HEK293T (cell line): ENCODE measurements around the gene TSACC.
A peak's percentile ranks its signal among the peaks of the same experiment; 100 is the strongest.

ENCODE experiments used
- CTCF ChIA-PET: fragments of 350-600 bp; formaldehyde crosslinking; extraction: SDS; loops from one replicate; lab custom pipeline; 2021; ENCODE audit warnings: antibody characterized with exemption, inconsistent platforms; lab: Yijun Ruan, JAX
- POLR2A ChIA-PET: fragments of 350-600 bp; formaldehyde crosslinking; extraction: SDS; loops from one replicate; lab custom pipeline; 2020; ENCODE audit warnings: antibody characterized with exemption, inconsistent platforms; lab: Yijun Ruan, JAX
- DNase-seq: peaks from one replicate; pipeline ENCODE4 v3.0.0; 2012; ENCODE audit warnings: mixed read lengths; ENCODE audit errors: extremely low spot score
- ARNT ChIP-seq: fragments of 450-650 bp; IDR thresholded peaks from 2 replicates; pipeline ENCODE4 v1.6.1; 2017; ENCODE audit warnings: mild to moderate bottlenecking
- BHLHE40 ChIP-seq: fragments of 450-650 bp; IDR thresholded peaks from 2 replicates; pipeline ENCODE4 v1.6.1; 2016; ENCODE audit warnings: mild to moderate bottlenecking, moderate library complexity, borderline replicate concordance
- CTBP1 ChIP-seq: fragments of 450-650 bp; IDR thresholded peaks from 2 replicates; pipeline ENCODE4 v1.6.1; 2016; ENCODE audit warnings: borderline replicate concordance
- ELF4 ChIP-seq: fragments of 450-650 bp; IDR thresholded peaks from 2 replicates; pipeline ENCODE4 v1.6.1; 2017; ENCODE audit warnings: antibody characterized with exemption
- FOXA1 ChIP-seq: fragments of 450-650 bp; IDR thresholded peaks from 2 replicates; pipeline ENCODE4 v1.6.1; 2016; ENCODE audit warnings: mild to moderate bottlenecking
- FOXK2 ChIP-seq: fragments of 450-650 bp; IDR thresholded peaks from 2 replicates; pipeline ENCODE4 v1.6.1; 2016; ENCODE audit warnings: mild to moderate bottlenecking
- FOXM1 ChIP-seq: fragments of 450-650 bp; IDR thresholded peaks from 2 replicates; pipeline ENCODE4 v1.6.1; 2017; ENCODE audit warnings: mild to moderate bottlenecking, borderline replicate concordance
- HDGF ChIP-seq: fragments of 450-650 bp; IDR thresholded peaks from 2 replicates; pipeline ENCODE4 v1.6.1; 2017; ENCODE audit warnings: antibody characterized with exemption, borderline replicate concordance
- L3MBTL2 ChIP-seq: fragments of 450-650 bp; conservative IDR thresholded peaks from 2 replicates; pipeline ENCODE4 v1.6.1; 2016; ENCODE audit warnings: mild to moderate bottlenecking
- LEF1 ChIP-seq: fragments of 450-650 bp; IDR thresholded peaks from 2 replicates; pipeline ENCODE4 v1.6.1; 2017; ENCODE audit warnings: mild to moderate bottlenecking, borderline replicate concordance
- NFRKB ChIP-seq: fragments of 450-650 bp; IDR thresholded peaks from 2 replicates; pipeline ENCODE4 v1.6.1; 2016; ENCODE audit warnings: mild to moderate bottlenecking, moderate library complexity
- PKNOX1 ChIP-seq: fragments of 450-650 bp; IDR thresholded peaks from 2 replicates; pipeline ENCODE4 v1.6.1; 2016
- SP1 ChIP-seq: fragments of 450-650 bp; IDR thresholded peaks from 2 replicates; pipeline ENCODE4 v1.6.1; 2017
- SUZ12 ChIP-seq: fragments of 450-650 bp; IDR thresholded peaks from 2 replicates; pipeline ENCODE4 v1.6.1; 2016; ENCODE audit warnings: mild to moderate bottlenecking
- TARDBP ChIP-seq: fragments of 450-650 bp; IDR thresholded peaks from 2 replicates; pipeline ENCODE4 v1.6.1; 2016
- ZNF384 ChIP-seq: fragments of 450-650 bp; IDR thresholded peaks from 2 replicates; pipeline ENCODE4 v1.6.1; 2016

The TSACC gene

GRCh38 chr1:156356875-156357534 is 18.7 kb downstream of the TSACC start:
- ChIA-PET POLR2A (no interaction called here), CTCF (interaction anchor here (1.0 to 1.5 kb wide), 2 partner anchors 9 to 16 kb away, joined by 3 to 4 read pairs; no protein-coding TSS in a partner anchor)
- DNase-seq = peak; percentile 84
- TF ChIP-seq FOXM1 (no peak), TARDBP (no peak), ZNF384 (no peak), FOXA1 (no peak), NFRKB (no peak), SUZ12 (no peak), FOXK2 (no peak), ARNT (no peak), ELF4 (no peak), SP1 (no peak), L3MBTL2 (no peak), CTBP1 (no peak), LEF1 (no peak), BHLHE40 (no peak), PKNOX1 (no peak)

- CTCF ChIA-PET = interaction anchor here (1.0 to 1.9 kb wide), 4 partner anchors 15 to 229 kb away, joined by 4 to 12 read pairs (median 5); no protein-coding TSS in a partner anchor
- POLR2A ChIA-PET = interaction anchor here (1.4 to 3.0 kb wide), 2 partner anchors 20 to 75 kb away, joined by 4 to 10 read pairs; partner anchors contain the start of genes CCT3, SMG5 and TSACC
Measured at GRCh38 chr1:156357977-156358376, 19.7 kb downstream of the TSACC start.

GRCh38 chr1:156358641-156359040 is 20.3 kb downstream of the TSACC start:
- ChIA-PET POLR2A (interaction anchor here (1.1 to 3.0 kb wide), 4 partner anchors 11 to 76 kb away, joined by 3 to 10 read pairs (median 4); partner anchors contain the start of genes CCT3, SMG5 and TSACC), CTCF (interaction anchor here (0.5 to 1.9 kb wide), 12 partner anchors 13 to 331 kb away, joined by 3 to 12 read pairs (median 4); partner anchors contain the start of gene SMG5)
- no peak for DNase-seq
- TF ChIP-seq FOXA1 (no peak), LEF1 (no peak), SP1 (no peak)

More at GRCh38 chr1:156357977-156358376, 19.7 kb downstream of the TSACC start:
- TF ChIP-seq ZNF384 = no peak
- no peak for TF ChIP-seq LEF1
- TF ChIP-seq FOXA1 = no peak
- TF ChIP-seq PKNOX1 = no peak
- TF ChIP-seq ARNT = no peak
- no peak for TF ChIP-seq CTBP1
- TF ChIP-seq NFRKB = no peak
- no peak for TF ChIP-seq FOXK2
- no peak for TF ChIP-seq BHLHE40
- no peak for TF ChIP-seq SUZ12
- TF ChIP-seq ELF4 = no peak
- no peak for TF ChIP-seq TARDBP
- TF ChIP-seq FOXM1 = no peak
- TF ChIP-seq L3MBTL2 = no peak
- no peak for TF ChIP-seq HDGF
- TF ChIP-seq SP1 = no peak
- no peak for DNase-seq

- POLR2A ChIA-PET = interaction anchor here (1.1 to 3.0 kb wide), 4 partner anchors 12 to 77 kb away, joined by 3 to 10 read pairs (median 4); partner anchors contain the start of genes CCT3, SMG5 and TSACC
- CTCF ChIA-PET = interaction anchor here (0.5 to 1.9 kb wide), 16 partner anchors 12 to 330 kb away, joined by 3 to 12 read pairs (median 4); partner anchors contain the start of gene SMG5
- DNase-seq = no peak
- TF ChIP-seq BHLHE40 (no peak), FOXM1 (no peak), LEF1 (no peak), FOXA1 (no peak), FOXK2 (no peak), SUZ12 (no peak), ZNF384 (no peak), ARNT (no peak), L3MBTL2 (no peak), SP1 (no peak), NFRKB (no peak), TARDBP (no peak), PKNOX1 (no peak), ELF4 (no peak), CTBP1 (no peak)
Measured at GRCh38 chr1:156359249-156359648, 20.9 kb downstream of the TSACC start.

GRCh38 chr1:156359973-156360372 is 21.6 kb downstream of the TSACC start:
- TF ChIP-seq SUZ12 = no peak
- TF ChIP-seq BHLHE40 = no peak
- no peak for TF ChIP-seq HDGF
- TF ChIP-seq ZNF384 = no peak
- POLR2A ChIA-PET = interaction anchor here (1.4 to 3.0 kb wide), 2 partner anchors 11 to 77 kb away, joined by 3 to 10 read pairs; partner anchors contain the start of gene SMG5

More at GRCh38 chr1:156359973-156360372, 21.6 kb downstream of the TSACC start:
- CTCF ChIA-PET = interaction anchor here (0.6 to 1.9 kb wide), 6 partner anchors 11 to 323 kb away, joined by 3 to 6 read pairs (median 4); partner anchors contain the start of gene SMG5
- peak; percentile 73 for DNase-seq
